GM15510 (cell line): Measurements from ENCODE around the gene LCE3C.

ENCODE experiments used
- POLR2A ChIP-seq: IDR thresholded peaks from 3 replicates; pipeline ENCODE4 v1.6.1; 2011; ENCODE audit warnings: borderline replicate concordance; ENCODE audit not compliant: insufficient read length; ENCODE audit errors: extremely low read depth

The LCE3C gene

DNA sequence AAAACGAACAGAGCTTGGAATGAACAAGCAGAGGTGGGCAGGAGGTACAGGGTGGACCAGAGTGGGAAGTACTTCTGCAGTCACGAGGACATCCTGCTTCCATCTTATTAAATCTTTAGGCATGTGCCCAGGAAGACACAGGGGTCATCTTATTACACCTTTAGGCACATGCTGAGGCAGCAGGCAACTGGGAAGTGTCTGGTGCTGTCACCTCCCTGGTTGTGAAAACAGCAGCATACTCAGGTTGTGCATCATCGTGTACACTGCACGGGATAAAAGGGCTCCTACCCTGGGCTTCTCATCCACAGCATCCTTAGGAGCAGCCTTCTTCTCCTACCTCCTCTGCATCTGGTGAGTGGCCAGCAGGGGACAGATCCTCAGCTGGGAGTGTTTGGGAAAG is at the start of gene LCE3C:
LCE3C (plus strand) TSS at position 301 of the 400 bp plus-strand sequence. CDS start 498 bp downstream, outside the sequence.
- TF ChIP-seq POLR2A: no peak

DNA sequence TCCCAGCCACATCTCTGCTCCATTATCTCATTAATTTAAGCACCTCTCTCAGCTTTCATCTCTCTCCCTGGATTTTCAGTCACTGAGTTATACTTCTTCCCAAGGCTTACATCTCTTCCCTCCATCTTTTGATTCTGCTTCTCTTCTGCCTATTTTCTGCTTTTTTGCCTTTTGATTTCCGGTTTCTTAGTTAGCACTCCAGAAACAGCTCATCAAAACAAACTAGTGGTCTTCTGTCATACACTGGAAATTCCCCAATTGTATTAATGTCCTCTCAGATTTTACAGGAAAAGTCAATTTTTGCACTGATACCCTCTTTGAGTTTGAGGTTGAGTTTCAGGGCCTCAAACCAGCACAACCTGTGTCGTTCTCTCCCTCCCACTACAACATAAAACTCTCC is 34.9 kb upstream of the LCE3C start:
- TF ChIP-seq POLR2A: no peak

DNA sequence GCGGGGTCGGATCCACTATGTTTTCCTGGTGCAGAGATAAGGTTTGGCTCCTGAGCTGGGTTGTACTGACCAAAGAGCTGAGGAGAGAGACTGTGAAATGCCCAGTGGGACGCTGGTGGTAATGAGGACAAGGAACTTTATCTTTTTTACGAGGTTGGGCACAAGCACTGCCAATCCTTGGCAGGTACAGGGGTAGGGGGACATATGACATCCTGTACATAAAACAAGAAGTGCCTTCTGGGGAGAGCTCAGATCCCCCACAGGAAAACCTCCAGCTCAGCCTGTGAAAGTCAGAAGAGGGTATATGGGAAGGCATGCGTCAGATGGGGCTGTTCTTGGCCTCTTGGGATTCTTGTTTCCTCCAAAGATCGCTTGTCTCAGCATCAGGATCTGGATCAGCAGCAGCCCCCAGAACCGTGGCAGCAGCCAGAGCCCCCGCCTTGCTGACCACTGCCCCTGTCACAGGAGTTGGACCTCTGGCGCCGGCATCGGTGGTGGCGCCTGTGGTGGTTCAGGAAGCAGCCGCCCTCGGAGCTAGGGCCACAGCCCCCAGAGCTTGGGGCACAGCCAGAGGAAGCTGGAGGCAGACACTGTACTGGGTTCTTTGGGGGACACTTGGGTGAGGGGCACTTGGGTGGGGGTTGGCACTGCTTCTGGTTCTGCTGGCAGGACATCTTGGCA is 34.4 kb upstream of the LCE3C start:
- TF ChIP-seq POLR2A: no peak

DNA sequence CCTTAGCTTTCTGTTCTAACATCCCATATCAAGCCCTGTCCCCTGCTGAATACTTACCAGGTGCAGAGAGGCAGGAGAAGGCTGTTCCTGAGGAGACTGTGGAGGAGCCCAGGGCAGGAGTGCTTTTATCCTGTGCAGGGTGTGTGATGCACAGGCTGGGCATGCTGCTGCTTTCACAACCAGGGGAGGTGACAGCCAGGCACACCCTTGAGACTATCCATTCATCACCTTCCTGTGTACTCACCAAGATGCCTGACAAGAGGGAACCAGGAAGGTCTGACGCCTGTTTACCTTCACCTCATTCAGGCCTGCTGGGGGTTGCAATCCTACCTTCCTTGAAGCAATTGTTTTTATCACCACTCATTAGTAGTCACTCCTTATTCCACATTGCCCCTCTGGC is 33.4 kb upstream of the LCE3C start, which contains the start of gene LCE3E:
LCE3E (minus strand) TSS at position 100 of the 400 bp plus-strand sequence. CDS start 572 bp downstream, outside the sequence.
- TF ChIP-seq POLR2A: no peak

- TF ChIP-seq POLR2A: no peak
Measured at GRCh38 chr1:152577168-152577567, 22.9 kb upstream of the LCE3C start.

GRCh38 chr1:152580433-152580832 is 19.6 kb upstream of the LCE3C start, which contains the start of gene LCE3D:
Gene LCE3D (minus strand): TSS chr1:152580516. CDS start chr1:152579936, 580 bp downstream.
- TF ChIP-seq POLR2A: no peak

DNA sequence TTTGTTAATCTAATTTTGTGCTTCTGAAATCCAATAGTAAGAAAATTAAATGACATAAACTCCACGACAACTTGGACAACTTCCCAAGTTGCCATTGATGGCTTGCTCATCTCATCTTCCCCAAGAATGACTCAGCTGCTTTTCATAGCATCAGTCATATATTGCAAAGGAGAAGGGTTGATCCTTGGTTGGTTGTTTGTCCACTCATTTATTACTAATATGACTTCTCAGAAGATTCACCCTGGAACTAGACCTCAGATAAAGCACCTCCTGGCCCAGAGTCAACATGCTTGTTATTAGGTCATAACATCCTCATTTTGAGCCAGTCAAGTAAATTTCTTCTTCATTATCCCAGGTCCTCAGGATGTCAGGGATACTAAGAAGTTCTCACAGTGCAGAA is 17.4 kb upstream of the LCE3C start:
- TF ChIP-seq POLR2A: no peak

DNA sequence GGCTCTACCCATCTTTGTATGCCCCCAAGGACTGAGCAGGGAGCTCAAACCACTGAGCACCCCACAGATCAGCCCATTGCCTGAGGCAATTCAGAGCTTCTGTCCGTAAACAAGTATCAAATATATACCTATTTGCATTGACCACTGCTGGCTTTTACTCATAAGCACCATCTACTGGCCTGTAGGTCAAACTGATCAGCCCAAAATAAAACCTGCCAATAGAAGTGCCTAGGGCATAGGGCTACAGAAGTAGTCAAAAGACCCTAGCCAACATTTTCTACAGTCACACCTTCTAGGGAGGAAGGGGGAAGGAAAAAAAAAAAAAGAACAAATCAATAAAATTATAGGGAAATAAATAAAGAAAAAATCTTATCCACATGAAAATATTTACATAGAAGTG is 14.4 kb upstream of the LCE3C start:
- no peak for TF ChIP-seq POLR2A

DNA sequence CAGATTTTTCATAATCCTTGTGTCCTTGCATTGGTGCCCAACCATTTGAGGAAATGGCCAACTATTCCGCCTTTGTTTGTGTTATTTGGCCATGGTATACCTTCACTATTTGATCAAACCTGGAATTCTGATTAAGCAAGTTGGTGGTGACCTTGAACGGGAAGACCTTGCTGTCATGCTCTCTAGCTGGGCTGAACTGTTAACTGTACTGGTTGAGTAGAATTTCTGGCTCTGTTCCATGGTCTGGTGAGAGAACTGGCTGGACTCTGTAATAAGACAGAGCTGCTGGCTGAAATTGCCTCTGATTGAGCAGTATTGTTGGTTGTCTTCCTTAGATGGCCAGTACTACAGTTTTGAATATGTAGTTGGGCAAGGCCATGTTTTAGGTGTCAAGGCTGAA is 3.0 kb upstream of the LCE3C start:
- TF ChIP-seq POLR2A: no peak

DNA sequence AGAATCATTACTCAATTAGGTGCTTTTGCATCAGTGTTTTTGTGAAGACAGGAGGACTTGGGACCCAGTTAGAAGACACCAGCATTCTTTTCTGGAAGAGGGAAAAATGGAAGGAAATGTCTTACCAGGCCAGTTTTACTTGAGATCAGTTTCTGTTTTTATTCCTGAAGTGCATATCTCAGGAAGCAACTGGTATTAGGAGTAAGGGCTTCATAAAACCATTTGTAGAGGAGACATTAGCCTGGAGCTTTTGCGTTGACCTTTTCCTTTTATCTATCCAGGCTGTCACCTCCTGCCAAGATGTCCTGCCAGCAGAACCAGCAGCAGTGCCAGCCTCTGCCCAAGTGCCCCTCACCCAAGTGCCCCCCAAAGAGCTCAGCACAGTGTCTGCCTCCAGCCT is 13.5 kb downstream of the LCE3C start, which contains the start of gene LCE3B:
LCE3B (plus strand) TSS at position 301 of the 400 bp plus-strand sequence; CDS start at position 301, 0 bp downstream.
- TF ChIP-seq POLR2A: no peak

GRCh38 chr1:152621993-152622392 is 22.0 kb downstream of the LCE3C start:
- TF ChIP-seq POLR2A: no peak

DNA sequence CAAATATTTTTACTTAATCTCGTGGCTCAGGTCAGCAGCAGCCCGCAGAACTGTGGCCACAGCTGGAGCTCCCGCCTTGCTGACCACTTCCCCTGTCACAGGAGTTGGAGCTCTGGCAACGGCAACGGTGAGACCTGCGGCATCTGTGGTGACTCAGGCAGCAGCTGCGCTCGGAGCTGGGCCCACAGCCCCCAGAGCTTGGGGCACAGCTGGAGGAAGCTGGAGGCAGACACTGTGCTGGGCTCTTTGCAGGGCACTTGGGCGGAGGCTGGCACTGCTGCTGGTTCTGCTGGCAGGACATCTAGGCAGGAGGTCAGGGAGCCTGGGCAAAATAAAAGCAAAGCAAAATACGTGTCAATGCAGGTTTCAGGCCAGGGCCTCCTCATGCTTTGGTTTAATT is 22.8 kb downstream of the LCE3C start, which contains the start of gene LCE3A:
LCE3A (minus strand) TSS at position 301 of the 400 bp plus-strand sequence; CDS start at position 301, 0 bp downstream.
- TF ChIP-seq POLR2A: no peak

GRCh38 chr1:152623203-152623844 is 23.3 kb downstream of the LCE3C start:
- TF ChIP-seq POLR2A: no peak

GRCh38 chr1:152626744-152627143 is 26.7 kb downstream of the LCE3C start:
- TF ChIP-seq POLR2A: no peak

GRCh38 chr1:152630596-152630995 is 30.6 kb downstream of the LCE3C start:
- TF ChIP-seq POLR2A: no peak

- TF ChIP-seq POLR2A: no peak
Measured at GRCh38 chr1:152640351-152640750, 40.3 kb downstream of the LCE3C start.
